Heart left ventricle (tissue), 13 donors: ENCODE results near the gene HAO2.

Experiments
- CTCF ChIP-seq, 12 donors: fragments of 200-600 bp; sonication (generic) in 4 of 12; IDR thresholded peaks; one replicate each; pipeline versions ENCODE4 v1.5.0 to v1.8.0; 2018 to 2022; ENCODE audit warnings: antibody characterized with exemption in 12 of 12, mild to moderate bottlenecking in 5 of 12
- POLR2A ChIP-seq, 2 donors: fragments of 450-650 bp; IDR thresholded peaks; one replicate each; pipeline ENCODE4 v1.6.1; 2017; ENCODE audit warnings: antibody characterized with exemption in 2 of 2, mild to moderate bottlenecking in 2 of 2, moderate library complexity in 2 of 2
- donor health status: ischemic (EF 13 %, LVEDD 7.1; RV severe dilation, severe dysfunction).
- donor health status: DM: no; HTN: yes; CAD: no.
- donor health status: DM: no; HTN: no; CAD: no.
- donor health status: ischemic (EF 25% LVEDD 6.9; RV normal size, moderate dysfunction).
- donor health status: ischemic (EF 25% LVEDD 5.7; RV mildly dilated, moderate dysfunction).
- donor health status: ischemic (EF 35%, LVEDD 5.7; RV mildly dilated, moderate dysfunction).
- donor health status: nonischemic (EF 11% LVEDD 7.7; RV severe dilation, severe dysfunction).
- donor health status: DM: yes; HTN: yes; CAD: no.
- donor health status: PGD.
- donor health status: ischemic (EF 29% LVEDD 5.4; RV normal size, mild dysfunction).
- donor health status: nonischemic (EF 23%, LVEDD 6.1; RV moderate dilation, normal function).

GRCh38 chr1:119329541-119330461, 38.8 kb upstream of the HAO2 start:
- TF ChIP-seq POLR2A (IDR thresholded peaks at IDR 0.05) (no peak), CTCF (IDR thresholded peaks at IDR 0.05) (no peak)
